ENCODE measurements around the gene CISH.
A peak's percentile ranks its signal among the peaks of the same experiment; 100 is the strongest.

The CISH gene

GRCh38 chr3:50627407-50628051 is 16.0 kb upstream of the CISH start:
- Mint-ChIP-seq H3K4me1 (ENCODE audit: low read depth) (peaks cover 82% of the 10 kb centered on the region), H3K4me3 (peak overlapping the region; percentile 9), H3K36me3 (ENCODE audit: low read depth) (peaks cover 61% of the 10 kb centered on the region)

GRCh38 chr3:50626401-50626800 is 14.8 kb upstream of the CISH start:
- Mint-ChIP-seq H3K4me3 (peak overlapping the region; percentile 15), H3K9me3 (no peaks in the 10 kb centered on the region), H3K27ac (peak overlapping the region; percentile 26), H3K27me3 (ENCODE audit: low read depth) (no peaks in the 10 kb centered on the region), H3K4me1 (ENCODE audit: low read depth) (peaks cover 78% of the 10 kb centered on the region), H3K36me3 (ENCODE audit: low read depth) (peaks cover 55% of the 10 kb centered on the region)
- DNase-seq (ENCODE audit: low spot score) = no peak

More at GRCh38 chr3:50627407-50628051, 16.0 kb upstream of the CISH start:
- Mint-ChIP-seq H3K27ac (peak overlapping the region; percentile 72), H3K27me3 (ENCODE audit: low read depth) (no peaks in the 10 kb centered on the region), H3K9me3 (no peaks in the 10 kb centered on the region)
- DNase-seq (ENCODE audit: low spot score) = no peak

- no peaks in the 10 kb centered on the region for H3K9me3 Mint-ChIP-seq
- DNase-seq (ENCODE audit: low spot score) = no peak
- H3K27me3 Mint-ChIP-seq (ENCODE audit: low read depth) = no peaks in the 10 kb centered on the region
- peaks cover 56% of the 10 kb centered on the region for H3K36me3 Mint-ChIP-seq (ENCODE audit: low read depth)
- H3K27ac Mint-ChIP-seq = peak overlapping the region; percentile 38
- H3K4me1 Mint-ChIP-seq (ENCODE audit: low read depth) = peaks cover 75% of the 10 kb centered on the region
- peak overlapping the region; percentile 77 for H3K4me3 Mint-ChIP-seq
Observed at GRCh38 chr3:50625231-50626182, 13.9 kb upstream of the CISH start.

GRCh38 chr3:50624634-50625033 is 13.1 kb upstream of the CISH start:
- Mint-ChIP-seq H3K9me3 (no peaks in the 10 kb centered on the region), H3K27ac (peak overlapping the region; percentile 89), H3K36me3 (ENCODE audit: low read depth) (peaks cover 60% of the 10 kb centered on the region), H3K27me3 (ENCODE audit: low read depth) (no peaks in the 10 kb centered on the region), H3K4me1 (ENCODE audit: low read depth) (peaks cover 75% of the 10 kb centered on the region), H3K4me3 (peak overlapping the region; percentile 77)
- no peak for DNase-seq (ENCODE audit: low spot score)

- peak overlapping the region; percentile 89 for H3K27ac Mint-ChIP-seq
- H3K4me1 Mint-ChIP-seq (ENCODE audit: low read depth) = peaks cover 79% of the 10 kb centered on the region
- peaks cover 62% of the 10 kb centered on the region for H3K36me3 Mint-ChIP-seq (ENCODE audit: low read depth)
- H3K9me3 Mint-ChIP-seq = no peaks in the 10 kb centered on the region
- H3K4me3 Mint-ChIP-seq = peak overlapping the region; percentile 77
- DNase-seq (ENCODE audit: low spot score) = peak; percentile 77
- H3K27me3 Mint-ChIP-seq (ENCODE audit: low read depth) = no peaks in the 10 kb centered on the region
Observed at GRCh38 chr3:50623840-50624474, 12.4 kb upstream of the CISH start.

- DNase-seq (ENCODE audit: low spot score) = no peak
- H3K36me3 Mint-ChIP-seq (ENCODE audit: low read depth) = peaks cover 67% of the 10 kb centered on the region
- H3K4me1 Mint-ChIP-seq (ENCODE audit: low read depth) = peaks cover 72% of the 10 kb centered on the region
- H3K9me3 Mint-ChIP-seq = no peaks in the 10 kb centered on the region
- H3K4me3 Mint-ChIP-seq = peak overlapping the region; percentile 77
- no peaks in the 10 kb centered on the region for H3K27me3 Mint-ChIP-seq (ENCODE audit: low read depth)
- peak overlapping the region; percentile 89 for H3K27ac Mint-ChIP-seq
Observed at GRCh38 chr3:50622881-50623280, 11.3 kb upstream of the CISH start.

GRCh38 chr3:50620820-50621219 is 9.2 kb upstream of the CISH start:
- Mint-ChIP-seq H3K4me1 (ENCODE audit: low read depth) (peaks cover 67% of the 10 kb centered on the region), H3K36me3 (ENCODE audit: low read depth) (peaks cover 56% of the 10 kb centered on the region), H3K27me3 (ENCODE audit: low read depth) (no peaks in the 10 kb centered on the region), H3K27ac (peak overlapping the region; percentile 79), H3K9me3 (no peaks in the 10 kb centered on the region), H3K4me3 (peak overlapping the region; percentile 93)
- no peak for DNase-seq (ENCODE audit: low spot score)

GRCh38 chr3:50620420-50620819 is 8.8 kb upstream of the CISH start:
- Mint-ChIP-seq H3K36me3 (ENCODE audit: low read depth) (peaks cover 56% of the 10 kb centered on the region), H3K9me3 (no peaks in the 10 kb centered on the region), H3K27me3 (ENCODE audit: low read depth) (no peaks in the 10 kb centered on the region), H3K4me1 (ENCODE audit: low read depth) (peaks cover 69% of the 10 kb centered on the region), H3K27ac (peak overlapping the region; percentile 79), H3K4me3 (peak overlapping the region; percentile 93)
- no peak for DNase-seq (ENCODE audit: low spot score)

- Mint-ChIP-seq H3K27me3 (ENCODE audit: low read depth) (no peaks in the 10 kb centered on the region), H3K4me1 (ENCODE audit: low read depth) (peaks cover 64% of the 10 kb centered on the region), H3K27ac (peak overlapping the region; percentile 88), H3K36me3 (ENCODE audit: low read depth) (peaks cover 48% of the 10 kb centered on the region), H3K9me3 (no peaks in the 10 kb centered on the region), H3K4me3 (peak overlapping the region; percentile 93)
- no peak for DNase-seq (ENCODE audit: low spot score)
Observed at GRCh38 chr3:50617911-50618481, 6.4 kb upstream of the CISH start.

- Mint-ChIP-seq H3K27ac (peak within 1 kb of the TSS; percentile 88), H3K4me3 (peak within 1 kb of the TSS; percentile 93), H3K36me3 (ENCODE audit: low read depth) (peaks cover 49% of the 10 kb centered on the region), H3K27me3 (ENCODE audit: low read depth) (no peaks in the 10 kb centered on the region), H3K4me1 (ENCODE audit: low read depth) (peaks cover 60% of the 10 kb centered on the region), H3K9me3 (no peaks in the 10 kb centered on the region)
- DNase-seq (ENCODE audit: low spot score) = no peak
Observed at GRCh38 chr3:50617096-50617791, 5.7 kb upstream of the CISH start, which contains the start of gene MAPKAPK3. TSS of gene MAPKAPK3 (plus strand) at chr3:50617151. CDS start at chr3:50617566, 415 bp downstream.

- H3K4me3 Mint-ChIP-seq = peak overlapping the region; percentile 85
- peaks cover 60% of the 10 kb centered on the region for H3K4me1 Mint-ChIP-seq (ENCODE audit: low read depth)
- H3K9me3 Mint-ChIP-seq = no peaks in the 10 kb centered on the region
- H3K27me3 Mint-ChIP-seq (ENCODE audit: low read depth) = peaks cover 2% of the 10 kb centered on the region
- peak overlapping the region; percentile 81 for H3K27ac Mint-ChIP-seq
- DNase-seq (ENCODE audit: low spot score) = peak; percentile 96
- peaks cover 52% of the 10 kb centered on the region for H3K36me3 Mint-ChIP-seq (ENCODE audit: low read depth)
Observed at GRCh38 chr3:50616770-50617095, 5.2 kb upstream of the CISH start.

- peak overlapping the region; percentile 81 for H3K27ac Mint-ChIP-seq
- peak overlapping the region; percentile 85 for H3K4me3 Mint-ChIP-seq
- no peaks in the 10 kb centered on the region for H3K9me3 Mint-ChIP-seq
- DNase-seq (ENCODE audit: low spot score) = peak; percentile 79
- peaks cover 60% of the 10 kb centered on the region for H3K4me1 Mint-ChIP-seq (ENCODE audit: low read depth)
- peaks cover 56% of the 10 kb centered on the region for H3K36me3 Mint-ChIP-seq (ENCODE audit: low read depth)
- H3K27me3 Mint-ChIP-seq (ENCODE audit: low read depth) = peaks cover 2% of the 10 kb centered on the region
Observed at GRCh38 chr3:50616003-50616769, 4.6 kb upstream of the CISH start.
